GM19025 (cell line): Measurements from ENCODE around the gene EME2.

Experiments used
- ATAC-seq: cut with Tn5 transposase; IDR thresholded peaks from one replicate; pipeline ENCODE4 v1.9.1; 2021; ENCODE audit warnings: mild to moderate bottlenecking, low read depth, moderate library complexity; ENCODE audit not compliant: unreplicated experiment

The EME2 gene

GRCh38 chr16:1817276-1817589 is 44.6 kb downstream of the EME2 start:
- ATAC-seq: no peak

GRCh38 chr16:1817716-1818115 is 45.1 kb downstream of the EME2 start:
- no peak for ATAC-seq

GRCh38 chr16:1818204-1818872 is 45.7 kb downstream of the EME2 start:
- ATAC-seq: no peak

GRCh38 chr16:1818873-1819525 is 46.4 kb downstream of the EME2 start:
- no peak for ATAC-seq

GRCh38 chr16:1819611-1820010 is 47.0 kb downstream of the EME2 start:
- no peak for ATAC-seq

- ATAC-seq: no peak
These were observed 47.7 kb downstream of the EME2 start for GRCh38 chr16:1820096-1820945.

GRCh38 chr16:1820946-1821290 is 48.3 kb downstream of the EME2 start:
- ATAC-seq: no peak

GRCh38 chr16:1821861-1822611 is 49.4 kb downstream of the EME2 start:
- no peak for ATAC-seq

- no peak for ATAC-seq
These were observed 50.2 kb downstream of the EME2 start for GRCh38 chr16:1822801-1823200.

- no peak for ATAC-seq
These were observed 51.2 kb downstream of the EME2 start for GRCh38 chr16:1823821-1824220.

GRCh38 chr16:1825381-1825863 is 52.8 kb downstream of the EME2 start:
- ATAC-seq: no peak
